Psoas muscle (tissue), 8 donors: Measurements from ENCODE around the gene HIVEP1. TPM values are rescaled to one million over a fixed set of nuclear protein-coding genes. Genes with fewer than 3 reads are reported as not detected.

Experiments
- ATAC-seq, 4 donors: fragments of 200-7000 bp; cut with Tn5 transposase; one replicate each; pipeline ENCODE4 v1.9.1; 2020; ENCODE audit warnings: moderate library complexity in 3 of 4, mild to moderate bottlenecking in 2 of 4
- DNase-seq, 2 donors: peaks; one replicate each; pipeline ENCODE4 v3.0.0-alpha.2; 2020
- H3K27ac ChIP-seq: fragments of 200-600 bp; one replicate; pipeline ENCODE4 v1.8.0; 2022
- H3K27me3 ChIP-seq, 3 donors: fragments of 200-600 bp in 1 of 3; one replicate each; pipeline versions ENCODE4 v1.6.1 to v1.8.0; 2013 to 2022; ENCODE audit warnings: low read length in 2 of 3, mild to moderate bottlenecking in 2 of 3, moderate library complexity in 1 of 3; ENCODE audit not compliant: insufficient read depth in 3 of 3
- H3K36me3 ChIP-seq, 2 donors: fragments of 200-600 bp in 1 of 2; one replicate each; pipeline versions ENCODE4 v1.6.1 to v1.8.0; 2013 to 2022; ENCODE audit warnings: low read depth in 1 of 2, mild to moderate bottlenecking in 1 of 2, moderate library complexity in 1 of 2; ENCODE audit not compliant: insufficient read depth in 1 of 2
- H3K4me1 ChIP-seq: fragments of 200-600 bp; one replicate; pipeline ENCODE4 v1.8.0; 2022
- H3K4me3 ChIP-seq: fragments of 200-600 bp; one replicate; pipeline ENCODE4 v1.8.0; 2022; ENCODE audit warnings: mild to moderate bottlenecking
- H3K9me3 ChIP-seq: fragments of 200-600 bp; one replicate; pipeline ENCODE4 v1.8.0; 2022
- WGBS, 3 donors: extraction: QIAGEN DNeasy Blood & Tissue Kit; methylation state at CpG; one replicate each; pipeline versions ENCODE4 v1.1.6 to v1.1.7; 2013; 5-methylcytosine and 5-hydroxymethylcytosine counted together
- intact Hi-C, 2 donors: fragments of 100-400 bp; cut with DNase I; formaldehyde crosslinking; loops; one replicate each; pipeline versions ENCODE4 v1.11.0 to v1.14.2; 2022
- polyA plus RNA-seq, 3 donors: library from polyadenylated mRNA; stranded (reverse); fragments of 200-250 nt; gene quantifications; one replicate each; pipeline ENCODE4 v1.2.3, GENCODE V29; 2013
- total RNA-seq, 4 donors: library from RNA; stranded (reverse); fragmentation: NEBNext Ultra II Directional in 2 of 4; extraction: Animal tissue kit (Norgen Biotek cat#: 25700) in 2 of 4; gene quantifications; one replicate each; pipeline versions ENCODE4 v1.2.1 to v1.2.4, GENCODE V29; 2021 to 2023
- TF ChIP-seq, protein P1 (sequence below): fragments of 200-600 bp; IDR thresholded peaks from one replicate; pipeline ENCODE4 v1.8.0; 2022; ENCODE audit warnings: antibody characterized with exemption
- donor health status: healthy with polysubstance abuse.
- donor health status: DM: no; HTN: no; CAD: no; lungs with moderate emphysema.
- donor health status: Bipolar disorder and iron deficiency.
- donor health status: healthy.
- donor health status: DM: yes; HTN: yes; CAD: no.
- donor health status: DM: no; HTN: no; CAD: no.
- donor health status: DM: no; HTN: no; CAD: no.
- donor health status: DM: yes; HTN: yes; CAD: no.

Gene HIVEP1
- total and polyA plus RNA-seq, 7 donors, result 4.0 to 13.1 (median 6.7) TPM

DNA sequence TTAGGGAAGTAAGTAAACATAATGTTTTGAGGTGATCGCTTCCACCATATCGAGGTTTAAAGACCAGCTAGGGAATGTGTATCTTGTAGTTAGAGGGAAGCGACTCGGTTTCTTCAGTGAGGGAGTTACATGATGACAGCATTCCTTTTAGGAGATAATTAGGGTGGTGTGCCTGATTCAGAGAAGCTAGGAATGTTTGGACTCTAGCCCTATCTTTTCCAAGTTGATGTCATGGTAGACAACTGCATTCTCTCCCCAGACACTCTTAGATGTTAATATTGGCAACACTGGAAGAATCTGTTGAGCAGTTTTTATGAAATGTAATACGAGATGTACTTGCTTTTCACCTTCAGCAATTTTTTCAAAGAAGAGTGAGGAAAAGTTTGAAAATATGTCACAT lies 12.9 kb upstream of the HIVEP1 start:
- DNase-seq (no peak), ATAC-seq (no peak)
- Histone ChIP-seq H3K27ac (no peak overlapping the region), H3K9me3 (no peaks in the 10 kb centered on the region), H3K36me3 (no peaks in the 10 kb centered on the region), H3K4me1 (no peaks in the 10 kb centered on the region), H3K27me3 (no peaks in the 10 kb centered on the region), H3K4me3 (no peak overlapping the region)
- WGBS, 3 donors, result 66 to 77% (median 74%) methylated on average over 5 of the region's 5 CpGs
- intact Hi-C loops, result no loop called here
- TF ChIP-seq, protein P1, sequence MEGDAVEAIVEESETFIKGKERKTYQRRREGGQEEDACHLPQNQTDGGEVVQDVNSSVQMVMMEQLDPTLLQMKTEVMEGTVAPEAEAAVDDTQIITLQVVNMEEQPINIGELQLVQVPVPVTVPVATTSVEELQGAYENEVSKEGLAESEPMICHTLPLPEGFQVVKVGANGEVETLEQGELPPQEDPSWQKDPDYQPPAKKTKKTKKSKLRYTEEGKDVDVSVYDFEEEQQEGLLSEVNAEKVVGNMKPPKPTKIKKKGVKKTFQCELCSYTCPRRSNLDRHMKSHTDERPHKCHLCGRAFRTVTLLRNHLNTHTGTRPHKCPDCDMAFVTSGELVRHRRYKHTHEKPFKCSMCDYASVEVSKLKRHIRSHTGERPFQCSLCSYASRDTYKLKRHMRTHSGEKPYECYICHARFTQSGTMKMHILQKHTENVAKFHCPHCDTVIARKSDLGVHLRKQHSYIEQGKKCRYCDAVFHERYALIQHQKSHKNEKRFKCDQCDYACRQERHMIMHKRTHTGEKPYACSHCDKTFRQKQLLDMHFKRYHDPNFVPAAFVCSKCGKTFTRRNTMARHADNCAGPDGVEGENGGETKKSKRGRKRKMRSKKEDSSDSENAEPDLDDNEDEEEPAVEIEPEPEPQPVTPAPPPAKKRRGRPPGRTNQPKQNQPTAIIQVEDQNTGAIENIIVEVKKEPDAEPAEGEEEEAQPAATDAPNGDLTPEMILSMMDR, result no peak

DNA sequence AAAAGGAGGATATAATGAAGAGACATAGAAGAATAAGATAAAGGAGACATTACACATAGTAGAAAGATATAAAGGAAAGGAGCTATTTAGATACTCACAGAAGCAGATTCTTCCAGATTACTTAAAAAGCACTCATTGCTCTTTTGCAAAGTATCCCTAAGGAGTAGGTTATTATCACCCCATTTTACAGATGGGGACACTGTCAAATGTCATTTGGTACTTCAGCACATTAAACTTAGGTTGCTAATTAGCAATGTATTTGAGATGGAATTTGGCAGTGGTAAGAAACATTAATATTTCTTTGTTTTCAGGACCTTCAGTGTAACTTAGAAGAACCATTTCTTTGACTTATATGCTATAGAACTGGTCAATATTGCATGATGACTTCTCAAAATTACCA lies 11.9 kb upstream of the HIVEP1 start:
- TF ChIP-seq, protein P1, result no peak
- no peak for ATAC-seq
- no peak overlapping the region for H3K4me3 ChIP-seq
- no peaks in the 10 kb centered on the region for H3K27me3 ChIP-seq
- no peaks in the 10 kb centered on the region for H3K4me1 ChIP-seq
- no peak for DNase-seq
- no peaks in the 10 kb centered on the region for H3K9me3 ChIP-seq
- H3K27ac ChIP-seq, result no peak overlapping the region
- intact Hi-C loops, result loop anchor here in 1 of 2 donors (5.0 kb wide), 1 partner anchor 58 kb away; no protein-coding TSS in a partner anchor
- H3K36me3 ChIP-seq, result no peaks in the 10 kb centered on the region

DNA sequence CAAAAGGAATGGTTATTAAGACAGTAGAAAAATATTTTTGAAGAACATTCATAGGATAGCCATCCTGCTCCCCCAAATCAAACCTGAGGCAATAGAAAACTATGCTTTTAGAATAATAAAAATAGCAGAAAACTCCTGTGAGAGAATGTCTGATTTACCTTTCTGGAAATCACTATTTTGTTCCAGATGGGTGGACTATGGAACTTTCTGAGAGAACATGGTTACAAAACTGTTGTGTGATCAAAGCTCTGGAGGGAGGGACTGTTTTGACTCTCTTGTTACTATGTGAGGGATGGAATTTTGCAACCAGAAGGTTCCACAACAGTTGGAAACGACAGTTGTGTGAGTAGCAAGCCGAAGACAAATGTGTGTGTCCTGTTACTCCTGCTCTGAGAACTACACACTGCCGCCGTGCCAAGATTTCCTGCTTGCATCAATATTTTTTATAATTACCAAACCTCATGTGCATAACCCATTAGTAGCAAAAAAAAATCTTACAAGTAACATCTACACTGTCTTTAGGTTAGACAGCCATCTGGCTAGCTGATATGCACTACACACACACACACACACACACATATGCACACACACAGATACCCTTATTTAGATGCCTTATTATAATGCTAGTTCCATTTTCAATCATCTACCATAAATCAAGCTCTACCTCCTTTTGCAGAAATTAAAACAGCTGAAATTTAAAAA lies 11.0 kb upstream of the HIVEP1 start:
- intact Hi-C loops, result loop anchor here in 1 of 2 donors (5.0 kb wide), 1 partner anchor 59 kb away; no protein-coding TSS in a partner anchor
- H3K27ac ChIP-seq, result no peak overlapping the region
- H3K9me3 ChIP-seq, result no peaks in the 10 kb centered on the region

DNA sequence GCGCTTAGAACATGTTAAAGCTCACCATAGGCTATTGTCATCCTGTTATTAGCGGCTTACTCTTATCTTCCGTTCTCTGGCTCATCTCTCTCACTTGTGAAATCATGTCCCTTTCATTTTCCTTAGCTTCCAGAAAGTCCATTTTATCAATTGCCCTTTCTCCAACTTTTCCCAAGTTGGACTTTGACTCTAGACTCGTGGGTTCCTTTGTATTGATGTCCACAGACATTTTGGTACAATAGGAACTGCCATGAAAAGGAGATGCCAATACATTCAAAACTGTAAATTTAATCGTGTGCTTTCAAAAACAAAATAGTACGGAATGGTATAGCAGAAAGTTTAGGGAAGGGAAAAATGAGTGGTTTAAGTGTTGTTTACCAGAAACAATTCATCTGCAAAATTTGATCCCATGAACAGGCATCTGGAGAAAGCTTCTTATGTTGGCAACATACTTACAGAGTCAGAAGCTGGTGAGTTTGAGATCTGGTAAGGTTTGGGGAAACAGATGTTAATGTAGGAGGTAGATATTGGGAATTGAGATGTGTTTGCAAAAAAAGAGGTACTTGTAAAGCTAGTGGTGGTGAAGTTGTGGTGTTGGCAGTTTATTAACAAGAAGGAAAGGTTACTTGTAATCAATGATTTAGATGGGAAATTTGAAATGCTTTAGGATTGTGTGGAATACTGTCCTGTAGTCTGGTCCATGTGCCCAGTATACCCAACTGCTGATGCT lies 10.2 kb upstream of the HIVEP1 start:
- no peaks in the 10 kb centered on the region for H3K9me3 ChIP-seq
- TF ChIP-seq, protein P1, result no peak
- no peaks in the 10 kb centered on the region for H3K27me3 ChIP-seq
- intact Hi-C loops, result loop anchor here in 1 of 2 donors (5.0 kb wide), 1 partner anchor 60 kb away; no protein-coding TSS in a partner anchor
- no peak overlapping the region for H3K27ac ChIP-seq
- no peak overlapping the region for H3K4me3 ChIP-seq
- no peaks in the 10 kb centered on the region for H3K4me1 ChIP-seq
- 81 to 82% (median 81%) methylated on average over 6 of the region's 6 CpGs for WGBS, 3 donors
- ATAC-seq, result no peak
- DNase-seq, result no peak
- no peaks in the 10 kb centered on the region for H3K36me3 ChIP-seq

More for the DNA sequence above, 11.0 kb upstream of the HIVEP1 start:
- 27 to 30% (median 29%) methylated on average over 4 of the region's 4 CpGs for WGBS, 3 donors
- no peaks in the 10 kb centered on the region for H3K27me3 ChIP-seq
- peak; percentile 41 to 62 for DNase-seq
- TF ChIP-seq, protein P1, result no peak
- H3K4me3 ChIP-seq, result no peak overlapping the region
- ATAC-seq, result peak in 2 of 4 donors; percentile 43 to 49
- no peaks in the 10 kb centered on the region for H3K4me1 ChIP-seq
- no peaks in the 10 kb centered on the region for H3K36me3 ChIP-seq
